ENCODE data around the gene STK4.

The STK4 gene

DNA sequence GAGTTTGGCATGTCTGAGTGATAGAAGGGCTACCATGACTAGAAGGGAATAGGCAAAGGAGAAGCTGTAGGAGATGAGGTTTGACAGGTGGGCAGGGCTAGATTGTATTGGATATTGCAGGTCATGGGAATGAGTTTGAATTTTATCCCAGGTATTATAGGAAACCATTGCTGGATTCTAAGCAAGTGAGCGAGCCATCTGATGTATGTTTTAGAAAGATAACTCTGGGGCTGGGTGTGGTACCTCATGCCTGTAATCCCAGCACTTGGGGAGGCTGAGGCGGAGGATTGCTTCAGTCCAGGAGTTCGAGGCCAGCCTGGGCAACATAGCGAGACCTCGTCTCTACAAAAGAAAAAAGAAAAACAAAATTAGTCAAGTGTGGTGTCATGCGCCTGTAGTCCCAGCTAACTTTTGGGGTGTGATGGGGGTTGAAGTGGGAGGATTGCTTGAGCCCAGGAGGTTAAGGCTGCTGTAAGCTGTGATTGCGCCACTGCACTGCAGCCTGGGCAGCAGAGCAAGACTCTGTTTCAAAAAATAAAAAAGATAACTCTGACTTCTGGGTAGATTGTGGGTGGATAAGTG lies 16.9 kb downstream of the STK4 start:
- H3K27ac ChIP-seq = no peak overlapping the region
- TF ChIP-seq ZFX (IDR thresholded peaks at IDR 0.05; ENCODE audit: borderline replicate concordance) = no peak
- TF ChIP-seq, protein P1, sequence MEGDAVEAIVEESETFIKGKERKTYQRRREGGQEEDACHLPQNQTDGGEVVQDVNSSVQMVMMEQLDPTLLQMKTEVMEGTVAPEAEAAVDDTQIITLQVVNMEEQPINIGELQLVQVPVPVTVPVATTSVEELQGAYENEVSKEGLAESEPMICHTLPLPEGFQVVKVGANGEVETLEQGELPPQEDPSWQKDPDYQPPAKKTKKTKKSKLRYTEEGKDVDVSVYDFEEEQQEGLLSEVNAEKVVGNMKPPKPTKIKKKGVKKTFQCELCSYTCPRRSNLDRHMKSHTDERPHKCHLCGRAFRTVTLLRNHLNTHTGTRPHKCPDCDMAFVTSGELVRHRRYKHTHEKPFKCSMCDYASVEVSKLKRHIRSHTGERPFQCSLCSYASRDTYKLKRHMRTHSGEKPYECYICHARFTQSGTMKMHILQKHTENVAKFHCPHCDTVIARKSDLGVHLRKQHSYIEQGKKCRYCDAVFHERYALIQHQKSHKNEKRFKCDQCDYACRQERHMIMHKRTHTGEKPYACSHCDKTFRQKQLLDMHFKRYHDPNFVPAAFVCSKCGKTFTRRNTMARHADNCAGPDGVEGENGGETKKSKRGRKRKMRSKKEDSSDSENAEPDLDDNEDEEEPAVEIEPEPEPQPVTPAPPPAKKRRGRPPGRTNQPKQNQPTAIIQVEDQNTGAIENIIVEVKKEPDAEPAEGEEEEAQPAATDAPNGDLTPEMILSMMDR (IDR thresholded peaks at IDR 0.05) = no peak

DNA sequence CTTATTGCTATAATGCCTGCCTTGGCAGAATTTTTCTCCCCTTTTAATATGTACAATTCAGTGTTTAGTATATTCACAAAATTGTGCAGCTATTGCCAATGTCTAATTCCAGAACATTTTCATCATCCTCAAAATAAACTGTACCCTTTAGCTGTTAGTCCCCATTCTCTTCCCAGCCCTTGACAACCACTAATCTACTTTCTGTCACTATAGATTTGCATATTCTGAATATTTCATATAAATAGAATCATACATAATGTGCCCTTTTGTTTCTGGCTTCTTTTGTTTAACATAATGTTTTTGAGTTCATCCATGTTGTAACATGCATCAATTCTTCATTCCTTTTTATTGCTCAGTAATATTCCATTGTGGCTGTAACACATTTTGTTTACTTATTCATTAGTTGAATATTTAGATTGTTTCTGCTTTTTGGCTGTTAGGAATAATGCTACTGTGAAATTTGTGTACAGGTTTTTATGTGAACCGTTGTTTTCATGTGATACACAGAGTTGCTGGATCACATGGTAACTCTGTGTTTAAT lies 22.4 kb downstream of the STK4 start:
- H3K27ac ChIP-seq = no peak overlapping the region
- no peak for TF ChIP-seq ZFX (IDR thresholded peaks at IDR 0.05; ENCODE audit: borderline replicate concordance)
- TF ChIP-seq, protein P1 (IDR thresholded peaks at IDR 0.05) = no peak

DNA sequence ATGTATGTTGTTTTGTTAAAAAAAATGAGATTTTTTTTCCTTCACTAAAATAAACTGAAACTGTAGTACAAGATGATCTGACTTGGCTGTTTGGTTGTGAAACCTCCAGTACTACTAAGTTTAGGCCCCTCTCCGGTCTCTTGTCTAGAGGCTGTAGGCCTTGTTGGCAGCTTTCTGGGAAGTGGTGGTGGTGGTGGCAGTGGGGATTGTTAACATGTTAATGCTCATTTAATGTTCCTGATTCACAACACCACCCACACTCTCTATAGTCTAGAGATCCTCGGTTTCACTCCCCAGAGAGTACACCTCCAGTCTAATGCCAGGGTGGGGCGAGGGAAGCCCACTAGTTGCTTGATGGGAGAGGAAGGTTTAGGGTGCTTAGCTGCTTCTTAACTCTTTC lies 24.1 kb downstream of the STK4 start:
- TF ChIP-seq, protein P1 (IDR thresholded peaks at IDR 0.05) = no peak
- TF ChIP-seq ZFX (IDR thresholded peaks at IDR 0.05; ENCODE audit: borderline replicate concordance) = no peak
- no peak overlapping the region for H3K27ac ChIP-seq

DNA sequence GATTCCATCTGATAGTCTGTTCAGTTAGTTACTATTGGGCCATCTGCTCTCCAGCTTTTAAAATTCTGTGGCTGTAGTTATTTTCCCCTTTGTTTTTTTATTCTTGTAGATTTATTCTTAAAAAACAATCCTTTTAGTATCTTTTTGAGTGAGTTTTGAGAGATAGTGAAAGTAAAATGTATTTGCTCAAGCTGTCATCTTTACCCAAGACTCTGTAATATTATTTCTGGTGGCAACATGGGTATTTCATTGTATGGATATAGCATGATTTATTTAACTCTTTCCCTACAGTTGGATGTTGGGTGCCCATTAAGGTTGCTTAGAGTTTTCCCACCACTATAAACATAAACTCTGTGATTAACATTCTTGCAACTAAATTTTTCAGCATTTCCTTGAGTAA lies 24.6 kb downstream of the STK4 start:
- H3K27ac ChIP-seq = no peak overlapping the region
- TF ChIP-seq ZFX (IDR thresholded peaks at IDR 0.05; ENCODE audit: borderline replicate concordance) = no peak
- TF ChIP-seq, protein P1 (IDR thresholded peaks at IDR 0.05) = no peak

DNA sequence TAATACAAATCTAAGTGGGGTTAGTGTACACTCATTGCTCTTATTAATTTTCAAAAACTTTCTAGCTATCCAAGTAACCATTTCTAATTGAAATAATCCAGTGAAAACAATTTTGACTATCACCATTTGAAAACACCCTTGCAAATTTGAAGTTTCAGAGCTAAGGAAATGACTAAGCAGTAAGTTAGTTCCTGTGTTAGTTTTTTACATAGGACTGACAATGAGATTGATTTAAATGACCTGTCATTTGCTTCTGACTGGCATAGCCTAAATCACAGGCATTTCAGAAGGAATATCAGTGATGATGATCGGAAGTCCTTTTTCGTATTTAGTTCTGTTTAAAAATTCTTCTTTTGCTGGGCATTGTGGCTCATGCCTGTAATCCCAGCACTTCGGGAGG lies 27.0 kb downstream of the STK4 start:
- TF ChIP-seq, protein P1 (IDR thresholded peaks at IDR 0.05) = no peak
- TF ChIP-seq ZFX (IDR thresholded peaks at IDR 0.05; ENCODE audit: borderline replicate concordance) = no peak
- no peak overlapping the region for H3K27ac ChIP-seq

DNA sequence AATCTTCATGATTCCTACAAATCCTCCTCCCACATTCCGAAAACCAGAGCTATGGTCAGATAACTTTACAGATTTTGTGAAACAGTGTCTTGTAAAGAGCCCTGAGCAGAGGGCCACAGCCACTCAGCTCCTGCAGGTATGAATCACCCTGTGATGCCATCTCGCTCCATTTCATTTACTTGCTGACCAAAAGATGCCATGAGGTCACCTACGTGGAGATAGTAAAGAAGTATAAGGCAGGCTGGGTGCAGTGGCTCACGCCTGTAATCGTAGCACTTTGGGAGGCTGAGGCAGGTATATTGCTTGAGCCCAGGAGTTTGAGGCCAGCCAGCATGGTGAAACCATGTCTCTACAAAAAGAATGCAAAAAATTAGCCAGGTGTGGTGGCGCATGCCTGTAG lies 30.9 kb downstream of the STK4 start:
- TF ChIP-seq, protein P1 (IDR thresholded peaks at IDR 0.05) = no peak
- TF ChIP-seq ZFX (IDR thresholded peaks at IDR 0.05; ENCODE audit: borderline replicate concordance) = no peak
- no peak overlapping the region for H3K27ac ChIP-seq

DNA sequence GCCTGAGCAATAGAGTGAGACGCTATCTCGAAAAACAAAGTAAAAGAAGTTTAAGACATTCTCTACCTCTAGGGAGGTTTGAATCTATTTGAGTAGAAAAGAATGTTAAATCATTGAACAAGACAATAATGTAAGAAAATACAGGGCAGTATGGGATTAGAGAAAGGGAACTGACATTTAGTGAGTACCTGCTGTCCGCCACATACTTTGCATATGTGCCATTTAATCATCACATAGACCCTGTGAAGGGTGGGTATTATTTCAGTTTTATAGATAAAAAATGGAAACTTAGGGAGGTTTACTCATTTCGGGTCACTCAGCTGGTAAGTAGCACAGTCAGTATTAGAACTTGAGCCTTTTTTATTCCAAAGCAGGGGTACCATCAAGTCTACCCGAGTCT lies 31.4 kb downstream of the STK4 start:
- H3K27ac ChIP-seq = no peak overlapping the region
- TF ChIP-seq, protein P1 (IDR thresholded peaks at IDR 0.05) = no peak
- TF ChIP-seq ZFX (IDR thresholded peaks at IDR 0.05; ENCODE audit: borderline replicate concordance) = no peak
